NCI-H774 (cell line): ENCODE data around the gene IGF1.

Experiments
- DNase-seq: peaks from one replicate; lab custom pipeline; 2025; lab: John Stamatoyannopoulos, UW

IGF1 gene

DNA sequence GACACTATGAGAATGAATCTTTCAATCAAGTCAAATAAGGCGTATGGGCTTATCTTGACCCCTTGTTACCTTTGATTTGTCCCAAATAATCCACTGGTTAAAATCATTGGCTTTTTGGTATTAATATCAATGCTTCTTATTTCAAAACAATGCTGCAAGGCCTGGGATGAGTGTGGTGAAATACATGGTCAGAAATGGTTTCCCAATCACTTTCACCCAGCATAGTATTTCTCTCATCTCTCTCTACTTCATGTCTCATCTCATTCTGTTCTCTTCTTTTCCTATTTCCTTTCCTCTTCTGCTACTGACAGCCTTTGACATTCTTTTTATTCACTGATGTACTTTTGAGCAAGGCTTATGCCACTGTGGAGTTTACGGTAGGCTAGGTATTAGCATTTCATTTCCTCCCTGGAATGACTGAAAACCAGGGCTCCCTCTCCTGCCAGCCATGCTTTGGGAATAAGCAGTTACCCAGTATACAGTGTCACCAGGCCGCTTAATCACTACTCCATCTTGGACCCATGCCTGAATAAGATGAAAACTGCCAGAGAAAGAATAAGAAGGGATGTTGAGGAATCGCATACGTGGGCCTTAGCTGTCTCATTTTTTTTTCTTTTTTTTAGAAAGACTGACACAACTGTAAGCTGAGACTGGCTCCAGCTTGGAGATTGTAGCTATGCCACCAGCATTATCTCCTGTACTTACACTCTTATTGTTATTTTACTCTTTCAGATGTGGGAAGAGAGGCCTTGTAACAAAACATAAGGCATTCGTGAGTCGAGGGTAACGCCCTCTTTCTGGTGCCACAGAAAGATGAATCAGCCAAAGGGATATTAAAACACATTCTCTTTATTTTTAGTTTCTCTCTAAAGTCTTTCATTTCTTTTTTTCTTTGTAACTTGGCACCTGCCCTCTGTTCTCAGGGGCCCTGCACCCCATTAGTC is 53.5 kb downstream of the IGF1 start:
- no peak for DNase-seq

DNA sequence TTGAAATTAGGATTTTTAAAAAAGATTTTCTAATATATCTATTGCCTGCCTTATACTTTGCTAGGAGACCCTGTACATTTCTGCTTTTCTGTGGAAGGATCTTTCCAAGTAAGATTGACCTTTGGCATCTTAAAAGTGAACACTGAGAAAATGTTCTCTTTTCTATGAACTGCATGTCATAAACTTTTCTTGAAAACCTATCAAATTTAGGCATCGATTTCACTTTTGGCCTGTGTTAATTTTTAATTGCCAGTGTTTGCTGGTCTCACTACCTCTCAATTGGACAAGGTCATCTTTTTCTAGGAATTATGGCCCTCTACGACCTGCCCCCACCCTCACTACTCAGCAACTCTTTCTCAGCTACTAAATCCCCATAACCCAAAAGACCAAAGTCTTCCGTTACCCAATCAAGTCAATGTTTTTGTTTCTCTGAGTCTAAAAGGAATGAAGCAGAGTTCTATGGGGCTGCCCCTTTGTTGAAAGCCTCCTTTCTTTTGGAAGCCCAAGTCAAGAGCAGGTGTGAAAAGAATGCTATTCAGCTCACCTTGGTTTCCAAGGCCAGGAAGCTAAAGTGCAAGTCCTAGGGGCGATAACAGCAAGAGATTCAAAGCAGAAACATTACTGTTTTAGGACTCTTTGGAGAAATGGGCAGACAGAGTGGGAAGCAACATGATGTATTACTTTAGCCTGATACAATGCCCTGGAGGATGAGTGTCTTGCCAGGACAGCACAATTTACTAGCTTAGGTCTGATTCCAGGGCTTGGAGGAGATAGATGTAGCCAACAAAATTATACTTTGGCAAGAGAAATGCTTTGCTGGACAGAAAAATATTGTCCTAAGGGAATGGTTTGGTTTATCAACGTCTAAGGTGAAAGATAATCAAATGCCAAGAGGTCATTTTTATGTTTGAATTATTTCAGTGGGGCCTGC is 55.0 kb downstream of the IGF1 start:
- no peak for DNase-seq

DNA sequence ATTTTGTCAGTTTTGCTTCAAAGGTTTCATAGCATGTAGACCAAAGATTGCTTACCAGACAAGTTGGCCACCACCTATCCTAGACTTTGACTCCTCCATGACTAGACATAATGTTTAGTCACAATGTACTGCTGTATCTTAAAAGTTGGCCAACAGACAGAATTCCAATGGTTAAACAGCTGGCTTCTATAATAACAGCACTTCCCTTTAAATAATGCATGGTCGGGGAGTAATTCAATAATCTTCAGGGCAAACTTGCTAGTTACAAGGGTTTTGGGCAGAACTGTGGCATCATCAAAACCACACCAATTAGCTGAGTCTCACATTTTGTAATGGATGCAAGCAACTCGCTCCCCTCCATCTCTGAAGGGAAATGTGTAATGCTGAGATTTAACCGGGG is 56.9 kb downstream of the IGF1 start:
- no peak for DNase-seq

DNA sequence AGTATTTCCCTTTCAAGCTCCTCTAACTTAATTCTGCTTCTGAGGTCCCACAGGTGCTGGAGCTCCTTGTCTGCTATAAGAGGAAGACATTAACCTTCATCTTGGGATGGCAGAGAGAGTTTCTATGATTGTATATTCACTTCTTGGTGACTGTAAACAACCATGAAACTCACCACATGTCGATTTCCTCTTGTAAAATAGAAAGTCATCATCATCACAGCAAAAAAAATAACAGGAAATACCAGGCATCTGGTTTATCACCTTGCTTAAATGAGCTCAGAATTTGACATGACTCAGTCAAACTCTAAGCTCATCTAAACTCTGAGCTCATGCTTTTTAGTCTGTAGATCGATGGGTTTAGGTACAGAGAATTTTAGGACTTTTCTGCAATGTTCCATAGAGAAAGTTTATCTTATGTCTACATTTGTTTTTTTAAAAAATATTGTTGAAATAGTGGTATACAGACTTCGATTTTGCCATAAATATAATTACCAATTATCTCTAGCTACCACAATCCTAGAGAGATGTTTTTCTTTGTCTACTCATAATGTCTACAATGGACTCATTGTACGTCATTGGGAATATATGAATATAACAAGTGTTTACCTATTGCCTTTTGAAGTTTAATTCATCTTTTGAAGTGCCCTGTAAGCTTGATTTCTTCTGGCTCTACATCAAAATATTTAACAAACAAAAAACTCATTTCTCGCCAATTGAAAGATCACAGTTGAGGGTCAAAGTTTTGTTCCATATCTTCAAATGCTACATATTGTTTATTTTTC is 58.4 kb downstream of the IGF1 start:
- DNase-seq, result no peak

DNA sequence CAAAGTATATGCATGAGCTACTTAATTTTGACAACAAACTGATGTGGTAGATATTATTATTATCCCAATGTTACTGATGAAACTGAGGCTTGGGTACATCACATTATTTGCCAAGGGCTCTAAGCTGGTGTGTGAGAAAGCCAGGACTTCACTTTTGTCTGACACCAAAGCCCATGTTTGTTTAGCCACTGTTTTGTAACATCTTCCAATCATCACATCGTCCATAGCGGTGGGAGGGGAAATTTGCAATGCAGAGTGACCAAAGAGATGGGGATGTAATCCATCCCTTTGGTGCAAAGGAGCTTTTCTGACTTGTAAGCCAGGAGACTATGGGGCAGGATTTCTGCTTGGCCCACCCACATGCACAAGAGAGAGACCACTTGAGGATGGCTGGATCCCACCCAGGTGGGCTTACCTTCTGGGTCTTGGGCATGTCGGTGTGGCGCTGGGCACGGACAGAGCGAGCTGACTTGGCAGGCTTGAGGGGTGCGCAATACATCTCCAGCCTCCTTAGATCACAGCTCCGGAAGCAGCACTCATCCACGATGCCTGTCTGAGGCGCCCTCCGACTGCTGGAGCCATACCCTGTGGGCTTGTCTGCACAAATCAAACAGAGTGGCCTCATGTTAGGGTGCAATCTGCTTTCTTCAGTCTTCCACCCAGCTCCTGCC is 61.1 kb downstream of the IGF1 start:
- DNase-seq, result no peak

DNA sequence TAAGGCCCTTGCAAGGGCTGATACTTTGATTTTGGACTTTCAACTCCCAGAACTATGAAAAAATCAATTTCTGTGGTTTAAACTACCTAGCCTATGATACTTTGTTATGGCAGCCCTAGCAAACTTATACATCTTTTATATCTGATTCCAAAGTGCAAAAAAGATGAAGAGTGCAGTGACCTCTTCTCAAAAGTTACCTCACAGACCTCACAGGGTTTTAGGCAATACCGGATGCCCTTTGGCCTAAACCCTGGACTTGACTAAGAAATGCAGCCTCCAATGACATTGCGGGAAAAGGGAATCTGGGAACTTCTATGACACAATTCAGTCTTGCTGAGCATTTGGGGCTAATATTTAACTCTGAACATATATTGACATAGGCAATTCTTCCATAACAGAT is 63.3 kb downstream of the IGF1 start:
- DNase-seq, result no peak

DNA sequence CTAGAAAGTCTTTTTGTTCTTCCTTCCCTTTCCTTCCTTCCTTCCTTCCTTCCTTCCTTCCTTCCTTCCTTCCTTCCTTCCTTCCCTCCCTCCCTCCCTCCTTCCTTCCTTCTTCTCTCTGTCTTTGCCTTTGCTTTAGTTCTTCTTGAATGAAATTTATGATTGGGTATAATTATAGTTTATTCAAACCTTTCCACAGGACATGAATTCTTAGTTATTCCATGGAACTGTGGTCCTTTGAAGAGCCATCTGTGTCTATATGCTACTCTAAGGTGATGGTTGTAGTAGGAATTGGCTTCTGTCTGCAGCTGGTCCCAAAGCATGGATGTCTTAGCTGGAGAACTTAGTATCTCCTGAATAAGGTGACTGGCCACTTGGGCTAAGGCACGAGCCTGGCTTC is 64.8 kb downstream of the IGF1 start:
- DNase-seq, result no peak

DNA sequence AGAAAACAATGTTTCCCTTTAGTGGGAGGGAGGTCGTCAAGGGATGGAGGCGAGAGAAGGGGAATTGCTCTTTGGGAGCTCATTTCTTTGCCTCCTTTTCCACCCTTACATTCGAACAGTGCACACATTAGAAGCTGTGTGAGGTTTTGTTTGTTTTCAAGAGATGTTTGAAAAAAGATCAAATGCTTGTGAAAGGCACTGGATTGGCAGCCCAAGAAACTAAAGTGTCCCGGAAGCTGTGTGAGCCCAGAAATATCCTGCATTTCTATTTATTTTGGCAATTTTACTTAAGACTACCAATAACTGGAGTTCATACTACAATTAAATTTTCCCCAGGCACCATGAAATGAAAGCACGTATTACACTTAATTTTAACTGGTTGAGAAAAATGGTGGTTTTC is 67.0 kb downstream of the IGF1 start:
- DNase-seq, result no peak

DNA sequence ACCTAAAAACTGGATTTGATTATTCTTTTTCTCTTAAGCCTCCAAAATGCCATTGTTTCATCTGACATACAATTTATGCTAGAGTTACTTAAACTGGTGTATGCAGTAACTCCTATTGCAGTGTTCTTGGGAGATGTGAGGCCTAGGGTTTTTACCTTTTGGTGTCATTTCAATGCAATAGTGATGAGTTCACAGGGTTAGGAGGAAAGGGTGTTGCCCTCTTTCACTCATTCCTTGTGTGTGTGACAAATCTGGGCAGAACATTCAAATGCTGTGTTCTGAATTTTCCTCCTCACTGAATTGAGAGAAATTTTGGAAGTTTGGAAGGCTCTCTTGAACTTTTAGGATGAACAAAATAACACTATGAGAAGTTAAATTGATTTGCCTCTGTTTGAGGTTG is 69.9 kb downstream of the IGF1 start:
- no peak for DNase-seq

DNA sequence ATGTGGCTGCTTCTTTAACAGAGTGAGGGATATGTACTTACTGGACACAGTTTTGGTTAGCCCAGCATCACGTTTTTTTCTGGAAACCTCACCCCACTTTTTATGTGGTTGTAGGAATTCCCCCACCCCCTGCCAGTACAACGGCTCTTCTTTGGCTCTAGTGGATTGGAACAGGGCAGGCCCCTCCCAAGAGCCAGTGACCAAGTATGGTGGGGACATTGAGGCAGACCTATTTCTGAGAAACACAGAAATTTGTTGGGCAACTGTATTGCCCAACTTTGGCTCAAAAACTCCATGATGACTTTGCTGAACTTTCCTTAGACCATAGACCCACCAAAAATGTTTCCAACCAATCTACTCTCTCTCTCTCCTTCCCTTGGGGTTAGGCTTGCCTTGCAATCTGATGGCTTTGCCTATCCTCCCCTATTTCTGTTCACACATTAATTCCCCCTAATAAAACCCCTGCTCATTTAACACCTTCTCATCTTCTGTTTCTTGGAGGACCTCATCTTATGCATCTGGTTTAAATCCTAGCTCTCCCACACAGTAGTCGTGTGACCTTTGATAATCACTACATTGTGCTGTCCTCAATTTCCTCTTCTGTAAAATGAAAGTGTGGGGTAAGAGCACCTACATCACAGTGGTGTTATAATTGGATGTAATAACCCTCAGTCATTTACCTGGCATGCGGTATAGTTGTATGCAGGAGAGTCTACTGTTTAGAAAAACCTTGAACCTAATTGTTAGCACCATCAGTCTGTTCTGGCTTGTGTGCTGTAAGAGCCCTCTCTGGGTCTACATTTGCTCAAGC is 71.7 kb downstream of the IGF1 start:
- no peak for DNase-seq

DNA sequence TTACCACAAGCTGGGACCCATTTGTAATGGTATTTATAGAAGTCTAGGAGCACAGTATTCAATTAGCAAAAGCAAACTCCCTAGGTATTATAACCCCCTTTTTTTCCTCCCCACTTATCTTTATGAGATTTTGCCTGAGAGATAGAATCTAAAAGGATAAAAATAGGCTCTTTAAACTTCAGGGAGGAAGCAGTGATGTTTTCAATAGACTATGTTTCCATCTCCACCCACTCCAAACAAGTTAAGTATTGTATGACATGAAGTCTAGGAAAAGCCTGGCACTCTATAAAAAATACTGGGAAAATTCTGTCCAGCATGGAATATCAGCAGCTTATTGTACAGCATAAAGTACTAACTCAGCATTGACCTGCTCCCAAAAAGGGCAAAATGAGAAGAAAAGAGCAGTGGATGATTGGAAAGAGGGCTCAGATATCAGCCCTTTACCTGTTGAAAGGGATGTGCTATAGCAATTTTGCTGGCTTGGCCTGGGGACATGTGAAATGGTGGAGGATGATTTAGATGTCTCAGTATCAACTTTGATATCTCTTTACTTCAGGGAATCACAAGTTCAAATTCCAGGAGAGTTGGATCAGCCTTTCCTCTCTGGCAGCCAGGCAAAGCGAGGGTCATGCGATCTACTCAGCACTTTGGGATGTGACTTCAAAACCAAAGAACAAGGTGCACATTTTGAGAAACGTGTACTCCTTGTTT is 72.4 kb downstream of the IGF1 start:
- no peak for DNase-seq

DNA sequence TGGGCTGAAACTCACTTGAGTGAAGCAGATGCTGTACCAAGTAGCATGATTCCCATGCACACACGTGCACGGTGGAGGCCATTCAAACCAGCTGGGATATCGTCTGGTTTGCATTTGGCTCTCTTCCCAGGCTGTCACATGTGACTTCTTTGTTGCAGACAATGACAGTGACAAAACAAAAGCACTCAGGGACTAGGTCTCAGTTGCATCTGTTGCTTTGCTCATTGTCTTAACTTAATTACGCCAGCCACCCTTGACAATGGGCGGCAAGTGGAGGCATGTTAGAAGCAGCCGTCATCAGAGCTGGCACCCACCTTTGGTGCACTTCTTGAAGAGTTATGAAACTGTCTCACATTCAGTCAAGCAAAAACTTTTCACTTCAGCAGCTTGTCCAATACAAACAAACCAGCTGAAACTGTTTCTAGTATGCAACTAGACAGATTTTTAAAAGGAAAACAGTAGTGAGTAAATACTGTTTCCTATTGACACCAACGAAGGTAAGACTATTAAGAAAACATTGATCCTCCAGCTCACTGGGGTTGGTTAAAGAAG is 74.3 kb downstream of the IGF1 start:
- DNase-seq, result peak; percentile 96

DNA sequence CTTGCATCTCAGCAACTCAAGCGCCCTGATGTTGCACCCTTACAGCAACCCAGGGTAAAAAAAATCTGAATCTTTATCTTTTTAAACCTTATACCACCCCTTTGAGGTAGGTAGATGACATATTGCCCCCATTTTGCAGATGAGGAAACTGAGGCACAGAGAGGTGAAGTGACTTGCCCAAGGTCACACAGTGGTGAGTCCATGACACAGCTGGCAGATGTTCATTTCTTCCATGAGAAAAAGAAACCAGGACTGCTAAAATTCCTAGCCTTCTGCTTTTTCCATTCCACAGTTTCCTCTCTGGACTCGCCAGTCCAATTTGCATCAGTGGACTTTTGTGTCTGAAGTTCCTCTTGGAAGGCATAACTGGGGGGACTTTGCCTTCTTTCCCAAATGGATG is 79.3 kb downstream of the IGF1 start:
- no peak for DNase-seq

DNA sequence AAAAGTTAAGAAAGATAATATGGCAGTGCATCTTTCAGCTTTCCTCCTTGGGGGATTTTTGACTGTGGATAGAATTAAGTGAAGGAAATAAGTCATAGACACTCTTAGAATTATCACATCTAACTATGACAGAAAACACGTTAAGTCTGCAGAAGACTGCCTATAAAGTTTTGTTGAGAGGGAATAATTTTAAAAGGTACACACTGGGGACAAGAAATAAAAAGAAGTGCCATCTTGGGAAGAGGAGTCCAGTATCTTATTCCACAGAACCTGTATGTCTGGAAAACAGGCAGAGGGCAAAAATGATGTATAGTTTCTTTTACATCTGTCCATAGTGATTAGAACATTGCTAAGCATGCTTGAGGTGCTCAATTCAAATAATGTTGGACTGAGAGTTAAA is 80.7 kb downstream of the IGF1 start:
- DNase-seq, result no peak

DNA sequence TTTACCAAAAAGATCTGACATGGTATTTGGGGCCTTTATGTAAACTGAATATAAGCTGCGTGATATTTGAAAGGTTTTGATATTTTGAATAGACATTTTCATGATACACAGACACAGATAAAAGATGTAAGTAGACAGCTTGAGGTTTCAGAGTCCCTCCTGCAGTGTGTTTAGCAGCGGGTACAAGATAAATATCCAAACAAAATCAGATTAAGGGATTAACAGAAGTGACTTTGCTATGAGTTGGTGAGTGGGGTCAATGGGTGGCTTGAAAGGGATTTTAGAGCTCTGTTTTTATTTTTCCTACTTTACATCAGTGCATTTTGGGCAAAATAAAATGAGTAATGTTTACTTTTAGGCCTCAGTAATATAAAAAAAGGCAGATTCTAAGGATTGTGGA is 84.1 kb downstream of the IGF1 start:
- no peak for DNase-seq

DNA sequence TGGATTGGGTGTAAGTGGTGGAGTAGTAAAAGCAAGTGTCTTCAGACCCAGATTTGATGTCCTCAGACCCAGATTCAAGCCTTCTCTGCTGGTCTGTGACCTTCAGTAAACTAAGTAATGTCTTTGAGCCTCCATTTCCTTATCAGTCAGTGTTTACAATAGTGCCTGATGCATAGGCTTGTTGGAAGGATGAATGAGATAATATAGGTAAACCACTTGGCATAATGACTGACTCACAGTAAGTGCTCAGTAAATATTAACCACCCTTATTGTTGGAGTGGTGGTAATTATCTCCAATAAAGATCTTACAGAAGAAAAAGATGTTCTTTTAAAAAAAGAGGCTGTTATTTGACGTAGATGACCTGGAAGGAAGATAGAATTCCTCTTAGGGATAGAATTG is 86.2 kb downstream of the IGF1 start:
- no peak for DNase-seq

DNA sequence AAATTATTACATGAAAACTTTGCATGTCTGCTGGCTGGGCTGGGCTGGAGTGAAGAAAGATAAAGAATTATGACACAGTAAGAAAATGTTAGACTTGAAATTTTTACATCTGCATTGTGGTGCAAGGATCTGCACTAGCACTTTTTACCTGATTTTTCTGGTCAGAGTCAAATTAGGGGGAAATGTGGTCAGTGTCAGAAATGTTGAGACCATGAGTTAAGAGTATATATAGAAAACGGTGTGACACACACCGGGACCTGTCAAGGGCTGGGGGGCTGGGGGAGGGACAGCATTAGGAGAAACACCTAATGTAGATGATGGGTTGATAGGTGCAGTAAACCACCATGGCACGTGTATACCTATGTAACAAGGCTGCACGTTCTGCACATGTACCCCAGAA is 90.3 kb downstream of the IGF1 start:
- DNase-seq, result no peak

DNA sequence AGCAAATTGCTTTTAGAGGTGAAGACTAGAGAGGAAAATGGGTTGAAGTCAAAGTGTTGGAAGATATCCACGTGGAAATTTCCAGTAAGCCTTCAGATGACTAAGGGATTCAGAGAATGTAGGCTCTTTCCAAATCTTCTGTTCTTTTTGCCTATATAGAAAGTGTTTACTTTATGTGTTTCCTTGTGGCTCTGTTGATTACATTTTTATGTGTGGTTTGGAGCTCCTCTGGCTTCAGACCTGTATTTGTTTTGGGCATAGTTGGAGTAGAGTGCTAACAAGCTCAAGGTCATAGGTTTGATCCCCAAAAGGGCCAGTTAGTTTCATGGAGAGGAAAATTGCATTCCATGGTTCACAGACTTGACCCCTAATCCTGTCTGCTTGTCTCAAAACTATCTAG is 91.9 kb downstream of the IGF1 start:
- no peak for DNase-seq

DNA sequence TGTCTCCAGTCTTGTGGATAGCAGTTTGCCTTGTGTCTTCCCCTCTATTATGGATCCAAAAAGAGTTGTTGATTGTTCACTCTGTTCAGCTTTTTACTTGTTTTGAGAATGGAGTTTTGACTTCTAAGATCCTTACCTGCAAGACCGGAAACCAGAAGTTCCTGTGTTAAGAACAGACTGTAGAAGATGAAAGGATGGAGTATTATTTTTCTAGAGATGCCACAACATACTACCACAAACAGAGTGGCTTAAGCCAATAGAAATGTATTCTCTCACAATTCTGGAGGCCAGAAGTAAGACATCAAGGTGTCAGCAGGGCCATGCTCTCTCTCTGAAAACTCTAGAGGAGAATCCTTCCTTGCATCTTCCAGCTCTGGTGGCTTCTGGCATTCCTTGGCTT is 95.0 kb downstream of the IGF1 start:
- DNase-seq, result no peak
